Fibroblast of lung (primary cell): ENCODE data around the gene CCDC179.

Experiments used
- CTCF ChIP-seq, 2 donors: IDR thresholded peaks in 1 of 2; conservative IDR thresholded peaks in 1 of 2; 1 replicate in 1 of 2; 2 replicates in 1 of 2; pipeline ENCODE4 v1.5.1; 2011 to 2012; ENCODE audit warnings: low read length in 2 of 2, control low read depth in 1 of 2, inconsistent platforms in 1 of 2, low read depth in 1 of 2, mild to moderate bottlenecking in 1 of 2
- EZH2 ChIP-seq: IDR thresholded peaks from 2 replicates; pipeline ENCODE4 v1.5.1; 2012; ENCODE audit warnings: low read length, control low read depth, mild to moderate bottlenecking; ENCODE audit errors: missing control alignments

- TF ChIP-seq EZH2 (no peak), CTCF (conservative IDR thresholded peaks at IDR 0.05 in 1 of 2, IDR thresholded peaks at IDR 0.05 in 1 of 2; ENCODE audit: low read depth in 1 of 2, low read length in 2 of 2) (no peak)
Observed at GRCh38 chr11:22879630-22880029, 19.4 kb upstream of the CCDC179 start.
